GM13976 (cell line): ENCODE data around the gene RAD51B.

ENCODE experiments used
- DNase-seq: peaks from one replicate; pipeline ENCODE4 v3.0.0; 2012; ENCODE audit warnings: low spot score
- CTCF ChIP-seq: IDR thresholded peaks from 2 replicates; pipeline ENCODE4 v1.5.1; 2012; ENCODE audit warnings: borderline replicate concordance, mild to moderate bottlenecking; ENCODE audit not compliant: insufficient read depth; ENCODE audit errors: extremely low read depth, missing control alignments, control extremely low read depth
- in situ Hi-C: fragments of 300-500 bp; cut with MboI; formaldehyde crosslinking; loops from one replicate; pipeline ENCODE4 v1.12.0; 2022; ENCODE audit warnings: low sequenced_read_pairs, mixed read lengths, inconsistent platforms; ENCODE audit not compliant: unreplicated experiment

Gene RAD51B

GRCh38 chr14:68607081-68607866 is 787.7 kb downstream of the RAD51B start:
- no peak for DNase-seq
- TF ChIP-seq CTCF: no peak
- in situ Hi-C loops: no loop called here

DNA sequence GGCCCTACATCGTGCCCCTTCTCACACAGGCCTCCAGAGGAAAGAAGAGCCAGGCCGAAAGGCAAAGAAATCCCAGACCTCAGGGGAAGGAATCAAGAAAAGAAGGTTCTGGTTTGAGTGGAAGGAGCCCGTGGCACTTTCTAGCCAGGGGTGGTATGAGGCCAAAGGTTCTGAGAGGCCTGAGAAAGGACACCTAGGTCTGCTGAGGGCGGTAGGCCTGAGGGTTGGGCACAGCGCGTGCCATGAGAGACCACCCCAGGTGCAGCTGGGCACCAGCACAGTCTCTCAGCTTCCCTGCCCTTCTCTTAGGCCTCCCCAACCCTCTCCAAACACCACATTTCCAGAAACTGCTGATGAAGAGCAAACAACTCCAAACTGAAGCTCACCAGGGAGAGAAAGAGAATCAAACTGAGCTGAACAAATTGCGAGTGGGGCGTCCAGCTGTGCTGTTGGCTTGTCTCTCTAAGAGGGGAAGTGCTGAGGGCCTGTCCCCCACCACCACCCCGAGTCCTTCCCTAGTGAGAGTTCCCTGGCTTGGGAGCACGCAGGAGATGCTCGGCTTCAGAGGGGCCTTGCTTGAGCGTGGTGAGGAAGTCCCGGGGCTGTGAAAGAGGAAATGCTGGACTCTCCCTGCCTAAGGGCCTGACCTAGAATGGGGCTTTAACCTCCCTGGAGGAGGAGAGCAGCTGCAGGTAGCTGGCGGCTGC is 788.4 kb downstream of the RAD51B start:
- DNase-seq: no peak
- in situ Hi-C loops: no loop called here
- no peak for TF ChIP-seq CTCF

- in situ Hi-C loops: no loop called here
- no peak for DNase-seq
- TF ChIP-seq CTCF: no peak
Measured at GRCh38 chr14:68608574-68608962, 789.0 kb downstream of the RAD51B start.

DNA sequence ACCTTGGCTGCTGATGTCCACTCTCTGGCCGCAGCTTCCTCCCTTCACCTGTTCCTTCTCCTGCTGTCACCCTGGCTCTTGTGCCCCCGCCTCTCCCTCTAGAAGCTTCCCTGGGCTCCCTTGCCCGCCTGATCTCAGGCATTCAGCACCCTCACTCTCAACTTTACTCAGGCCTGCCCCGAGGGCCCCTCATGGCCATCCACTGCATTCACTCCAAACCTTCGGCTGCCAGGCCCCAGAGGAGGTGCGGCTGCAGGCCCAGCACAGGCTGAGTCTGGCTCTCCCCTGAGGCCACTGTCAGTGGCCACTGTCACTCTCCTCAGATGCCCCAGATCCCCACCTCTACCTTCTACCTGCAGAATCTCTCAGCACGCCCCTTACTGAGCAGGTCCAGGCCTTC is 789.4 kb downstream of the RAD51B start:
- TF ChIP-seq CTCF: no peak
- DNase-seq: no peak
- in situ Hi-C loops: no loop called here

GRCh38 chr14:68610251-68610793 is 790.7 kb downstream of the RAD51B start:
- in situ Hi-C loops: no loop called here
- TF ChIP-seq CTCF: no peak
- DNase-seq: no peak

DNA sequence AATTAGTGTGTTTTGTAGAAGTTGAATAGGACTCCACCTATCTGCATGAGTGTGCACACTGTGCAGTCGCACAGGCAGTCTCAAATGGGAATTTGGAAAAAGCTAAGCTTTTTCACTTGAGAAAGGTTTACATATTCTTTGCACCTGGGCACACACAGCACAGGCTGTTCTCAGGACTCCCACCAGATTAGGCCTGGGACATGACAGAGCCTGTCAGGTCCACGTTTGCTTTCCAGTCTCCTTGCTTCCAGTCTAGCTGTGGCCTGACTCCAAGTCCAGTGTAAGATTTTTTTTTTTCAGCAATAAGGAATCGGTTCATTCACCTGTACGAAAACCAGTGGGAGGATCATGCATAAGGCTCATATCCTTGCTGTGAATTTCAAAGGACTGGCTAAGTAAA is 792.0 kb downstream of the RAD51B start:
- in situ Hi-C loops: no loop called here
- no peak for DNase-seq
- TF ChIP-seq CTCF: no peak
